ENCODE measurements around the gene NID1.
"Not testable (repeated sequence)": the region's sequence is repeated elsewhere in the genome, so short reads cannot be mapped to it uniquely, and the experiment has no call there.

Gene NID1

DNA sequence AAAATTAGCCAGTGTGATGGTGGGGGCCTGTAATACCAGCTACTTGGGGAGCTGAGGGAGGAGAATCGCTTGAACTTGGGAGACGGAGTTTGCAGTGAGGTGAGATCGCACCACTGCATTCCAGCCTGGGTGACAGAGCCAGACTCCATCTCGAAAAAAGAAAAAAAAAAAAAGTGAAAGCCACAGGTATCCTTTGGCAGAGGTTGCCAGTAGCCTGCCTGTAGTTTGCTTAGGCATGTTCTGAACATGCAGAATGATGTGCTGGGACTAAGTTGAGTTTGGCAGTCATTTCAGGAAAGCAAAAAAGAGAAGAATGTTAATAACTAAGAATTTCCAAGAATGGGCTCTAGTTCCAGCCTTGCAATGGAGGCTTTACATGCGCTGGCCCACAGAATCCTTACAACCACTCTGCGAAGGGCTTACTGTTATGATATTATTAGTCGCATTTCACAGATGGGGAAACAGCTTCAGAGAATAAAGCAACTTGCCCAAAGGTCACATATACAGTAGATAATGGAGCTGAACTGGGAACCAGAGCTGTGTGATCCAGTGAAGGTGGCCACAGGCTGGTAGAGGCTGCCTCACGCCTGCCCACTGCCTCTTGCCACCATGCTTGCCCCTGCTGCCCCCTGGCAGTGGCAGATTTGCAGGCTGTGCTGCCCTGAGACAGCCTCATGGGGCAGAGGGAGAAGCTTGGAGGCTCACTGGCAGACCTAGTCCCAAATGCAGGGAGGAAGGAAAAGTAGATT, 131.7 kb downstream of the NID1 start:
- DNase-seq, result no peak

- DNase-seq, result no peak
Observed at GRCh38 chr1:235932090-235932510, 132.8 kb downstream of the NID1 start.

- no peak for DNase-seq
Observed at GRCh38 chr1:235931171-235931738, 133.6 kb downstream of the NID1 start.

DNA sequence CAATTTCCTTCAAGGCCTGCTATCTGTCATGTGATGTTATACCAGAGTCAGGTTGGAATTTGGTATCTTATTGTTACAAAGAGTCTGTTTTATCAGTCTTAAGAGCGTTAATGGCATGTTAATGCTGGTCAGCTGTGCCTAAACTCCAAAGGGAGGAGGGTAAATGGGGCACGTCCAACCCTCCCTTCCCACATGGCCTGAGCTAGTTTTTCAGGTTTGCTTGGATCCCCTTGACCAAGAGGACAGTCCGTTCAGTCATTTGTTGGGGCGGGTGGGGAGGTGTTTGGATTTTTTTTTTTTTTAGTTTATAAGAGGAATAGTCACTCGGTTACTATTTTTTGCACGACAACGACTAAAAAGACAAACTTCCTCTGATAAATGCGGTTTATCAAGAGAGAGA, 134.3 kb downstream of the NID1 start:
- no peak for DNase-seq

- no peak for DNase-seq
Observed at GRCh38 chr1:235929216-235929615, 135.7 kb downstream of the NID1 start.

DNA sequence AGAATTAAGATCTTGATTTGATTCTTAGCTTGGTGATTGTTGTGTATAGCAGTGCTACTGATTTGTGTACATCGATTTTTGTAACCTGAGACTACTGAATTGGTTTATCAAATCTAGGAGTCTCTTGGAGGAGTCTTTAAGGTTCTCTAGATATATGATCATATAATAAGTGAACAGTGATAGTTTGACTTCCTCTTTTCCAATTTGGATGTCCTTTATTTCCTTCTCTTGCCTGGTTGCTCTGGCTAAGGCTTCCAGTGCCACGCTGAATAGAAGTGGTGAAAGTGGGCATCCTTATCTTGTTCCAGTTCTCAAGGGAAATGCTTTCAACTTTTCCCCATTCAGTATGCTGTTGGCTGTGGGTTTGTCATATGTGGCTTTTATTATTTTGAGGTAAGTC, 136.7 kb downstream of the NID1 start:
- no peak for DNase-seq

GRCh38 chr1:235927551-235927950, 137.3 kb downstream of the NID1 start:
- DNase-seq, result not testable (repeated sequence)
